HepG2 (cell line): ENCODE data around the gene GGNBP2. TPM values are rescaled to one million over a fixed set of nuclear protein-coding genes. Genes with fewer than 3 reads are reported as not detected.

Experiments used
- AHR ChIP-seq: IDR thresholded peaks from 2 replicates; pipeline ENCODE4 v1.6.1; 2018; ENCODE audit warnings: missing genetic modification reagents, missing compliant biosample characterization
- CEBPB ChIP-seq: IDR thresholded peaks from 2 replicates; pipeline ENCODE4 v1.6.1; 2011; ENCODE audit warnings: low read depth, low read length, improper control_type of control experiment, borderline replicate concordance
- HMGXB3 ChIP-seq: sonication (generic); formaldehyde crosslinking; IDR thresholded peaks from 2 replicates; pipeline ENCODE4 v1.4.0; 2020; ENCODE audit warnings: missing genetic modification reagents, borderline replicate concordance
- IRF2 ChIP-seq: IDR thresholded peaks from 2 replicates; pipeline ENCODE4 v1.6.1; 2018; ENCODE audit warnings: missing genetic modification reagents, missing compliant biosample characterization
- MAFF ChIP-seq: IDR thresholded peaks from 2 replicates; pipeline ENCODE4 v1.6.1; 2011; ENCODE audit warnings: low read depth, low read length, improper control_type of control experiment
- MTF2 ChIP-seq: sonication (generic); formaldehyde crosslinking; IDR thresholded peaks from 2 replicates; pipeline ENCODE4 v1.5.0; 2020; ENCODE audit warnings: missing genetic modification reagents, borderline replicate concordance
- NFE2L2 ChIP-seq: fragments of 150-350 bp; IDR thresholded peaks from 2 replicates; pipeline ENCODE4 v1.6.1; 2014; ENCODE audit warnings: low read length
- PPARG ChIP-seq: conservative IDR thresholded peaks from 2 replicates; pipeline ENCODE4 v1.6.1; 2016; ENCODE audit warnings: missing biosample characterization, missing genetic modification reagents
- SMAD9 ChIP-seq: sonication (generic); formaldehyde crosslinking; IDR thresholded peaks from 2 replicates; pipeline ENCODE4 v1.5.1; 2020; ENCODE audit warnings: mild to moderate bottlenecking, missing genetic modification reagents
- SNAPC5 ChIP-seq: sonication (generic); formaldehyde crosslinking; IDR thresholded peaks from 2 replicates; pipeline ENCODE4 v1.8.1; 2023; ENCODE audit warnings: mild to moderate bottlenecking, missing genetic modification reagents, borderline replicate concordance
- SOX6 ChIP-seq, 2 experiments: fragments of 450-650 bp in 1 of 2; sonication (generic) in 1 of 2; formaldehyde crosslinking in 1 of 2; IDR thresholded peaks; 2 replicates each; pipeline versions ENCODE4 v1.4.0 to v1.6.1; 2017 to 2020; ENCODE audit warnings: antibody characterized with exemption in 1 of 2, mild to moderate bottlenecking in 1 of 2, missing genetic modification reagents in 1 of 2
- SP2 ChIP-seq: sonication (generic); formaldehyde crosslinking; IDR thresholded peaks from 2 replicates; pipeline ENCODE4 v1.5.1; 2020; ENCODE audit warnings: mild to moderate bottlenecking, missing genetic modification reagents
- SSRP1 ChIP-seq: IDR thresholded peaks from 2 replicates; pipeline ENCODE4 v1.6.1; 2016; ENCODE audit warnings: control low read depth
- THRA ChIP-seq: sonication (generic); formaldehyde crosslinking; IDR thresholded peaks from 2 replicates; pipeline ENCODE4 v1.4.0; 2020; ENCODE audit warnings: missing genetic modification reagents, borderline replicate concordance
- U2AF2 ChIP-seq: fragments of 200-400 bp; formaldehyde crosslinking; IDR thresholded peaks from 2 replicates; pipeline ENCODE4 v1.6.1; 2017; ENCODE audit warnings: low read depth, mild to moderate bottlenecking, low read length
- ZEB1 ChIP-seq: IDR thresholded peaks from 2 replicates; pipeline ENCODE4 v1.6.1; 2012; ENCODE audit warnings: mild to moderate bottlenecking, low read depth, inconsistent platforms; ENCODE audit not compliant: insufficient replicate concordance
- ZFYVE20 ChIP-seq: sonication (generic); formaldehyde crosslinking; IDR thresholded peaks from 2 replicates; pipeline ENCODE4 v1.8.0; 2023; ENCODE audit warnings: low read depth, mild to moderate bottlenecking, moderate library complexity, missing genetic modification reagents, borderline replicate concordance
- ZNF367 ChIP-seq: sonication (generic); formaldehyde crosslinking; IDR thresholded peaks from 2 replicates; pipeline ENCODE4 v1.4.0; 2020; ENCODE audit warnings: missing genetic modification reagents, borderline replicate concordance
- ZNF644 ChIP-seq: IDR thresholded peaks from 2 replicates; pipeline ENCODE4 v1.6.1; 2016; ENCODE audit warnings: low read depth
- ZNF768 ChIP-seq: sonication (generic); formaldehyde crosslinking; IDR thresholded peaks from 2 replicates; pipeline ENCODE4 v1.4.0; 2020; ENCODE audit warnings: missing genetic modification reagents
- polyA plus RNA-seq, 8 experiments: library from polyadenylated mRNA; depleted of rRNA in 3 of 8; stranded (reverse) in 7 of 8; unstranded in 1 of 8; fragments of >200 nt; fragmentation: Illumina TruSeq in 4 of 8; extraction: Trizol in 4 of 8; gene quantifications; 2 replicates each; pipeline versions ENCODE4 v1.2.1 to v1.2.3, GENCODE V29; 2011 to 2016; ENCODE audit warnings: low read depth in 4 of 8, missing spikeins in 1 of 8, mixed read lengths in 1 of 8; ENCODE audit not compliant: insufficient read depth in 1 of 8
- total RNA-seq, 5 experiments: library from RNA; depleted of rRNA; stranded (reverse); fragments of >200 nt; fragmentation: Illumina TruSeq; extraction: Trizol; gene quantifications; 2 replicates each; pipeline ENCODE4 v1.2.3, GENCODE V29; 2016; ENCODE audit warnings: low read depth in 1 of 5
- TF ChIP-seq, protein P1 (sequence below): sonication (generic); formaldehyde crosslinking; IDR thresholded peaks from 2 replicates; pipeline ENCODE4 v1.4.0; 2020; ENCODE audit warnings: missing genetic modification reagents, borderline replicate concordance

GGNBP2 gene
- total and polyA plus RNA-seq, 2 of the 13 experiments (the other 11 are each of a cell fraction or from before 2014, with no cell fraction given): 53.3 to 84.2 TPM

GRCh38 chr17:36533935-36534839, 10.5 kb upstream of the GGNBP2 start (continued):
- 0 out of 2 replicates have a peak, but pooled peaks have one; percentile 25 for TF ChIP-seq AHR (CRISPR knock-in tag)
- TF ChIP-seq SNAPC5: no peak
- TF ChIP-seq CEBPB: no peak
- no peak; the same call in 1 of the 2 replicates for TF ChIP-seq ZNF768 (CRISPR knock-in tag)
- TF ChIP-seq SMAD9: no peak
- TF ChIP-seq MTF2 (CRISPR knock-in tag): no peak; the same call in 1 of the 2 replicates
- TF ChIP-seq U2AF2: no peak
- TF ChIP-seq ZEB1: peak; percentile 89
- TF ChIP-seq ZNF367 (CRISPR knock-in tag): no peak
- TF ChIP-seq ZFYVE20 (CRISPR knock-in tag): no peak
- no peak for TF ChIP-seq NFE2L2
- 0 out of 2 replicates have a peak, but pooled peaks have one; percentile 15 for TF ChIP-seq PPARG
- TF ChIP-seq, protein P1, sequence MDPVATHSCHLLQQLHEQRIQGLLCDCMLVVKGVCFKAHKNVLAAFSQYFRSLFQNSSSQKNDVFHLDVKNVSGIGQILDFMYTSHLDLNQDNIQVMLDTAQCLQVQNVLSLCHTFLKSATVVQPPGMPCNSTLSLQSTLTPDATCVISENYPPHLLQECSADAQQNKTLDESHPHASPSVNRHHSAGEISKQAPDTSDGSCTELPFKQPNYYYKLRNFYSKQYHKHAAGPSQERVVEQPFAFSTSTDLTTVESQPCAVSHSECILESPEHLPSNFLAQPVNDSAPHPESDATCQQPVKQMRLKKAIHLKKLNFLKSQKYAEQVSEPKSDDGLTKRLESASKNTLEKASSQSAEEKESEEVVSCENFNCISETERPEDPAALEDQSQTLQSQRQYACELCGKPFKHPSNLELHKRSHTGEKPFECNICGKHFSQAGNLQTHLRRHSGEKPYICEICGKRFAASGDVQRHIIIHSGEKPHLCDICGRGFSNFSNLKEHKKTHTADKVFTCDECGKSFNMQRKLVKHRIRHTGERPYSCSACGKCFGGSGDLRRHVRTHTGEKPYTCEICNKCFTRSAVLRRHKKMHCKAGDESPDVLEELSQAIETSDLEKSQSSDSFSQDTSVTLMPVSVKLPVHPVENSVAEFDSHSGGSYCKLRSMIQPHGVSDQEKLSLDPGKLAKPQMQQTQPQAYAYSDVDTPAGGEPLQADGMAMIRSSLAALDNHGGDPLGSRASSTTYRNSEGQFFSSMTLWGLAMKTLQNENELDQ: no peak
- no peak for TF ChIP-seq SOX6 (IDR thresholded peaks at IDR 0.05)
- TF ChIP-seq SOX6 (CRISPR knock-in tag; IDR thresholded peaks at IDR 0.05): no peak; the same call in none of the 2 replicates
- peak; percentile 13; the same call in 1 of the 2 replicates for TF ChIP-seq IRF2 (CRISPR knock-in tag)
- TF ChIP-seq HMGXB3 (CRISPR knock-in tag): no peak
- no peak for TF ChIP-seq THRA (CRISPR knock-in tag)
- no peak; the same call in none of the 2 replicates for TF ChIP-seq SP2
- no peak for TF ChIP-seq MAFF
- TF ChIP-seq ZNF644 (CRISPR knock-in tag): no peak
- no peak for TF ChIP-seq SSRP1 (CRISPR knock-in tag)
